Measurements from ENCODE around the gene HDAC4.

- no peak for TF ChIP-seq CTCF (IDR thresholded peaks at IDR 0.05)
- TF ChIP-seq POLR2A (IDR thresholded peaks at IDR 0.05), result no peak
Measured at GRCh38 chr2:239201531-239201876, 199.3 kb downstream of the HDAC4 start.
